Activated CD4-positive, alpha-beta memory T cell treated with anti-CD3 and anti-CD28 coated beads, Interleukin-2, amount 10 ng/mL, durations not matched to agents 7 days and 5 days (primary cell): ENCODE data around the gene LSS. TPM values are rescaled to one million over a fixed set of nuclear protein-coding genes. Genes with fewer than 3 reads are reported as not detected.
"Not testable (repeated sequence)": the region's sequence is repeated elsewhere in the genome, so short reads cannot be mapped to it uniquely, and the experiment has no call there.

Source experiments
- CTCF ChIA-PET: fragments of 350-600 bp; sonication (Branson Sonifier 250); formaldehyde crosslinking; loops from one replicate; lab custom pipeline; 2021; ENCODE audit warnings: antibody characterized with exemption, inconsistent platforms; lab: Charles Lee
- POLR2A ChIA-PET: fragments of 350-600 bp; sonication (Branson Sonifier 250); formaldehyde crosslinking; loops from one replicate; lab custom pipeline; 2021; ENCODE audit warnings: antibody characterized with exemption; lab: Charles Lee
- DNase-seq: peaks from one replicate; pipeline ENCODE4 v3.0.0-alpha.2; 2020
- H3K27ac Mint-ChIP-seq: one replicate; pipeline ENCODE4 v1.8.0; 2021; ENCODE audit warnings: mild to moderate bottlenecking, mixed read lengths
- H3K27me3 Mint-ChIP-seq: one replicate; pipeline ENCODE4 v1.8.0; 2021; ENCODE audit warnings: mixed read lengths
- H3K36me3 Mint-ChIP-seq: one replicate; pipeline ENCODE4 v1.8.0; 2021; ENCODE audit warnings: low read depth, mixed read lengths
- H3K4me1 Mint-ChIP-seq: one replicate; pipeline ENCODE4 v1.8.0; 2021; ENCODE audit warnings: mixed read lengths
- H3K4me3 Mint-ChIP-seq: one replicate; pipeline ENCODE4 v1.8.0; 2021; ENCODE audit warnings: mild to moderate bottlenecking, mixed read lengths
- H3K9me3 Mint-ChIP-seq: one replicate; pipeline ENCODE4 v1.8.0; 2021; ENCODE audit warnings: mixed read lengths
- total RNA-seq, 2 experiments: library from RNA; stranded (reverse); gene quantifications; one replicate each; pipeline ENCODE4 v1.2.3, GENCODE V29; 2021

The LSS gene
- total RNA-seq, 2 experiments from 2014 or later = 54.7 to 56.1 TPM

DNA sequence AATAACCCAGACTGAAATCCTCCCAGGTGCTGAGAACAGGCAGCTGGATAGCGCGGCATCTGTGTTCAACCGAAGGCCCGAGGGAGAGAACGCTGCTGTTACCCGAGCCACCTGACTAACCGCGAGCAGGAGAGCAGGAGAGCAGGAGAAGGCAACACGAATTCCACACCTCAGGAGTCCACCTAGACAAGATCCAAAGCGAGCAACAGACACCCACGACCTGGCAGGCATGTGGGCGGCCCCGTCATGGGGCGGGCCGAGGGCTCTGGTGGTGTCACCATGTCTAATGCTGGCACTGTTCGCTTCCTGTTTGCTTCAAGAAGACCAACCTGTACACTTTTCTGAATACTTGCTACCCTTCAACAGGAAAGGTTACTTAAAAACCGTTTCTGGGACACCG lies 23.4 kb downstream of the LSS start:
- H3K4me1 Mint-ChIP-seq = no peaks in the 10 kb centered on the region
- H3K27me3 Mint-ChIP-seq = no peaks in the 10 kb centered on the region
- CTCF ChIA-PET = no interaction called here
- H3K27ac Mint-ChIP-seq = no peak overlapping the region
- POLR2A ChIA-PET = no interaction called here
- no peak overlapping the region for H3K4me3 Mint-ChIP-seq
- no peak for DNase-seq
- peaks cover 19% of the 10 kb centered on the region for H3K36me3 Mint-ChIP-seq
- H3K9me3 Mint-ChIP-seq = no peaks in the 10 kb centered on the region

DNA sequence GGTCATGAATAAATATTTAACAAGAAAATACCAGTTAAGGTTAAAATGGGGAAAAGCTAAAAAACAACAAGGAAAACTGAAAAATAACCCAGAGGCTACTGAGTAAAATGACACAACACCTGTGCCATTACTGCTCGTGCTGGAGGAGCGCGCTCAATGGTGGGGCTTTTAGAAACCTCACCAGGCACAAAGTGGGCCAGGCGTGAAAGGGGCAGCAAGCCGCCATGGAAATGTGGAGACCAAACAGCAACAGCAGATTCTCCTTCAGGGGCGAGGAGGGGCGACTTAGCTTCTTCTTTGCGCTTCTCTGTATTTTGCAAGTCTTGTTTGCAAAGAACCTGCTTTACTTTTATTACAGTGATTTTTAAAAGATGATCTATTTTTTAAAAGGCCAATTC lies 25.4 kb downstream of the LSS start:
- Mint-ChIP-seq H3K27ac (no peak overlapping the region), H3K27me3 (no peaks in the 10 kb centered on the region), H3K9me3 (no peaks in the 10 kb centered on the region), H3K36me3 (peaks cover 28% of the 10 kb centered on the region), H3K4me1 (no peaks in the 10 kb centered on the region), H3K4me3 (no peak overlapping the region)
- CTCF ChIA-PET = no interaction called here
- no peak for DNase-seq
- POLR2A ChIA-PET = no interaction called here

DNA sequence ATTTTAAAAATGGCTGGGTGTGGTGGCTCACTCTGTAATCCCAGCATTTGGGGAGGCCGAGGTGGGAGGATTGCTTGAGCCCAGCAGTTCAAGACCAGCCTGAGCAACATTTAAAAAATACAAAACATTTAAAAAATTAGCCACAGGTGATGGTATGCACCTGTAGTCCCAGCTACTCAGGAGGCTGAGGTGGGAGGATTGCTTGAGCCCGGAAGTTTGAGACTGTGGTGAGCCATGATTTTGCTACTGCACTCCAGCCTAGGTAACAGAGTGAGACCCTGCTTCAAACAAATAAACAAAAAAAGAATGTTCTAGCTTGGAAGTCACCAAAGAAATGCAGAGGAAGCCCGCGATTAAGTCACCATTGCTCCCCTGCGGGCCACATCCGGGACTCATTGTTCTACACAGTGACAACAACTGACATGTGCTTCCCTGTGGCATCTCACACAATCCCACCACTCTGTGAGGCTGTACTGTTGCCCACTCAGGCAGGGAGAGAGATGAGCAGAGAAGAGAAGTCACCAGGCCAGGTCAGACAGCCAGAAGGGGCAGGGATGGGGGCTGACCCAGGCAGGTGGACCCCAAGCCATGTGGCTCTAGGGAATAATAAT lies 25.9 kb downstream of the LSS start:
- Mint-ChIP-seq H3K4me3 (no peak overlapping the region), H3K36me3 (peaks cover 29% of the 10 kb centered on the region), H3K9me3 (no peaks in the 10 kb centered on the region), H3K27me3 (no peaks in the 10 kb centered on the region), H3K4me1 (no peaks in the 10 kb centered on the region), H3K27ac (no peak overlapping the region)
- ChIA-PET POLR2A (no interaction called here), CTCF (no interaction called here)
- DNase-seq = no peak

DNA sequence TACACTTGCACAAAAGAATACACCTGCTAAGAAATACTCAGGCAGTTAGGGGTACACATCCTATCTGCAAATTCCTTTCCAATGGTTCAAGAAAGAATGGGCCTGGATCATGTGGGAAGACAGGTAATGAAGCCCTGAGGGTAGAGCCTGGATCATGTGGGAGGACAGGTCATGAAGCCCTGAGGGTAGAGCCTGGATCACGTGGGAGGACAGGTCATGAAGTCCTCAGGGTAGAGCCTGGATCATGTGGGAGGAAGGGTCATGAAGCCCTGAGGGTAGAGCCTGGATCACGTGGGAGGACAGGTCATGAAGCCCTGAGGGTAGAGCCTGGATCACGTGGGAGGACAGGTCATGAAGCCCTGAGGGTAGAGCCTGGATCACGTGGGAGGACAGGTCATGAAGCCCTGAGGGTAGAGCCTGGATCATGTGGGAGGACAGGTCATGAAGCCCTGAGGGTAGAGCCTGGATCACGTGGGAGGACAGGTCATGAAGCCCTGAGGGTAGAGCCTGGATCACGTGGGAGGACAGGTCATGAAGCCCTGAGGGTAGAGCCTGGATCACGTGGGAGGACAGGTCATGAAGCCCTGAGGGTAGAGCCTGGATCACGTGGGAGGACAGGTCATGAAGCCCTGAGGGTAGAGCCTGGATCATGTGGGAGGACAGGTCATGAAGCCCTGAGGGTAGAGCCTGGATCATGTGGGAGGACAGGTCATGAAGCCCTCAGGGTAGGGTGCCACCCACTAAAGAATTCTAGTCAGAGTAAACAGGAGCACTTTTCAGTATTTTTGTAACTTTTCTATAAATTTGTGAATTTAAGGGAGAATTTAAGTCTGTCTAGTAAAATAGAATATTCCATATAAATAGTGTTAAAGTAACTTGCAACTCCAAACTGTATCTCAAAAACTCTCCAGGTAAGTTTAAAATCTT lies 27.4 kb downstream of the LSS start:
- H3K36me3 Mint-ChIP-seq = peaks cover 32% of the 10 kb centered on the region
- H3K27ac Mint-ChIP-seq, DNase-seq, H3K4me1 Mint-ChIP-seq, H3K4me3 Mint-ChIP-seq, CTCF ChIA-PET, POLR2A ChIA-PET, H3K9me3 Mint-ChIP-seq, H3K27me3 Mint-ChIP-seq: not testable (repeated sequence)

DNA sequence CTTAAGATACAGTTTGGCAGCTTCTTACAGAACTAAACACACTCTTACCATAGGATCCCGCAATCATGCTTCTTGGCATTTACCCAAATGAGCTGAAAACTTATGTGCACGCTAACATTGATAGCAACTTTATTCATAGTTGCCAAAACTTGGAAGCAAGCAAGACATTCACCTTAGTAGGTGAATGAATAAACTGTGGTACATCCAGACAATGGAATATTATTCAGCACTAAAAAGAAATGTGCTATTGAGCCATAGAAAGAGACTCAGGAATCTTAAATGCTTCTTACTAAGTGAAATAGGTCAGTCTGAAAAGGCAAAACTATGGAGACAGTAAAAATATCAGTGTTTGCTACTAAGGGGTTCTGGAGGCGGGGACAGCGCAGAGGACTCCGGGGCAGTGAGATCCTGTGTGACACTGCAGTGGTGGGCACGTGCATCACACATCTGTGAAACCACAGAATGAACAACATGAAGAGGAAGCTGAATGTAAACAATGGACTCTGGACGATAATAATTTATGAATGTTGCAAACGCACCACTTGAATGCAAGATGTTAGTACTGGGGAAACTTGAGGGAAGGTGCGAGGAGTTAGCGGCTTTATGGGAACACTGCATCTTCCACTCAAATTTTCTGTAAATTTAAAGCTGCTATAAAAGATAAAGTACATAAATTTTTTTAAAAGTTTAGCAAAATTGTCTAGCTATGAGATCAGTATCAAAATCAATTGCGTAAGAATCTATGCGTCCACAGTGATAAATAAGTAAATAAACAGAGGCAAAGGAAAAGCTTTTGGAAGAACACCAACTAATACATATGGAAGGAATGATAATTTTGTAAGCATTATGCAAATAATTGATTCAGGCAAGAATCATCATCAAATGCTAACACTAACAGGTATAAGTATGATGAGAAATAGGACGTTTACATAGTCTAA lies 28.9 kb downstream of the LSS start:
- CTCF ChIA-PET = no interaction called here
- peaks cover 31% of the 10 kb centered on the region for H3K36me3 Mint-ChIP-seq

DNA sequence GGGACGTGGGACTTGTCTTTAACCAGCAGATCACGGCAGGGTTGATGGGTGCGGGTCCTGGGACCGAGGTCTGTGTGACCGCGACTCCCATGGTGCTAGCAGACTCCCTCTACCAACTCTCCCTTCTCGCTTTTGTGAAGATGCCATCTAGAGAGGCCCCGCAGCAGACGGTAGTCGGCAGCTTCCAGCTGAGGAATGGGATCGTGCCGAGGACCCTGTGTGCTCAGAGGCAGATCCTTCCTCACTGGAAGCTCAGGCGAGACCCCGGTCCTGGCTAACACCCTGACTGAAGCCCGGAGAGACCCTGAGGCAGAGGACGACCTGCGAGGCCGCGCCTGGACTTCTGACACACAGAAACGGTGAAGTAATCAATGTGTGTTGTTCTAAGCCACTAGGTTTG lies 31.8 kb downstream of the LSS start:
- peaks cover 4% of the 10 kb centered on the region for H3K9me3 Mint-ChIP-seq
- H3K4me1 Mint-ChIP-seq = no peaks in the 10 kb centered on the region
- no peak overlapping the region for H3K4me3 Mint-ChIP-seq
- H3K36me3 Mint-ChIP-seq = peaks cover 42% of the 10 kb centered on the region
- ChIA-PET POLR2A (no interaction called here), CTCF (no interaction called here)
- H3K27me3 Mint-ChIP-seq = no peaks in the 10 kb centered on the region
- DNase-seq = peak; percentile 7
- H3K27ac Mint-ChIP-seq = no peak overlapping the region

More for the DNA sequence above, 28.9 kb downstream of the LSS start:
- DNase-seq = no peak
- POLR2A ChIA-PET = no interaction called here
- Mint-ChIP-seq H3K4me1 (no peaks in the 10 kb centered on the region), H3K4me3 (no peak overlapping the region), H3K9me3 (no peaks in the 10 kb centered on the region), H3K27ac (no peak overlapping the region), H3K27me3 (no peaks in the 10 kb centered on the region)

DNA sequence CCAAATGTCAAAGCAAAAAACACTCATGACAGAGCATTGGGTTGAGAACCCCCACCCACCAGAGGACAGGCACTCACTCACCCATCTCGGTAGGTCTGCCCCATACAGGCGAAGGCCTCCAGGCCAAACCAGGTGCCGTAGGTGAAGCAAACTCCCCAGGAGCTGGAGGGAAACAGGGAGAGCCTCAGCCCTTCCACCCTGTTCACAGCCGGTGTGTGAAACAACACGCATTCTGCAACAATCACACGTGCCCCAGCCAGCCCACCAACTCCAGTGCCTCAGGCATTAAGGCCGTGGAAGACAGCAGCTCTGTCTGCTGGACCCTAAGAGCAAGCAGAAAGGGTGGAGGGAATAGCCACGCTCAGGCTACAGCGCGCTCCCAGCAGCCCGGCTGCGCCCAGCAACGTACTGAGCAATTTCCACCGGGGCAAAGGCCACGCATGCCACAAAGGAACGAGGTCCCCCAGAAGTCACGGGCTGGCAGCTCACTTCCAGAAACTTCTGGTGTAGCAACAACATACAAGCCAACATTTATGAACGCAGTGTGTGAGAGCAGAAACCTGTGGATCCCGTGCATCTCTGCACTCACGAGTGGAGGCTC lies 32.9 kb downstream of the LSS start:
- no peaks in the 10 kb centered on the region for H3K27me3 Mint-ChIP-seq
- H3K36me3 Mint-ChIP-seq = peaks cover 40% of the 10 kb centered on the region
- ChIA-PET POLR2A (no interaction called here), CTCF (no interaction called here)
- no peak overlapping the region for H3K27ac Mint-ChIP-seq
- DNase-seq = no peak
- H3K4me3 Mint-ChIP-seq = no peak overlapping the region
- H3K9me3 Mint-ChIP-seq = peaks cover 4% of the 10 kb centered on the region
- H3K4me1 Mint-ChIP-seq = no peaks in the 10 kb centered on the region

DNA sequence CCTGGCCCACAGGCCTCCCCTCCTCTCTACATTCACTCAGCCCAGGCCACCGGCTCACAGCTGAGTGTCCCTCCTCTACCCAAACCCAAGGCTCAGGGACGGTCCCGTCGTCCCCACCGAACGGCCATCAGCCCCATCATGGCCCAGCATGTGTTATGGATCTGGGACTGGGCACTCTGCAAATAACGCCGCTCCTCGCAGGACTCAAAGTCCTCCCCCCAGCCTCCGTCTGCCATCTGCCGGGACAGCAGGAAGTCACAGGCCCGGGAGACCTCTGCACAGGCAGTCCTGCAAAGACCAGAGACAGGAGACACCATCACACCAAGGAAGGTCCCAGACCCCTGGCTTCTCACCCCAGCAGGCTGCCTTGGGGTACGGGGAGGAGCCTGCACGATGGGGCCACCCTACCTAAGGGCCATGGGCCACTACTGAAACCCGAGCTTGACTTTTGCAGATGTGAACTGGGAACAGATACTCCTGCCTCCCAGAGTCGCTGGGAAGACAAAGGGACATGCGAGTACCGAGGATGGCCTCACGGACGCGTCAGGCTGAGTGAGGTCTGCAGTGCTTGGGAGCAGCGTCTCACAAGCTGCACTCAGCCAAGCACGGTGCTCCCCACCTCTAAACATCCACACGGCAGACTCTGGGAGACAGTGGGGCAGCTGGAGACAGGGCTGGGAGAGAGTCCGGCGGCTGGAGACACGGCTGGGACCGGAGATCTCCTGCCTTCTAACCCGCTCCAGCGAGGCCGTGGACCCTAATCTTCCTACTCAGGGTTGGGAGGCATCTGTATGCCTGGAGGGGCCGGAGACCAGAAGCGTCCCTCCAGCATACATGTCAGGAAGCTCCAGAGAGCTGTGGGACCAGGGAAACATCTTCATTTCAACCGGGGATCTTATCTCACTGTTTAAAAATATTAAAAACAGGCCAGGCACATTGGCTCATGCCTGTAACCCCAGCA lies 33.9 kb downstream of the LSS start:
- ChIA-PET POLR2A (no interaction called here), CTCF (no interaction called here)
- H3K9me3 Mint-ChIP-seq = peaks cover 4% of the 10 kb centered on the region
- H3K4me3 Mint-ChIP-seq = no peak overlapping the region
- DNase-seq = no peak
- H3K27me3 Mint-ChIP-seq = no peaks in the 10 kb centered on the region
- no peak overlapping the region for H3K27ac Mint-ChIP-seq
- no peaks in the 10 kb centered on the region for H3K4me1 Mint-ChIP-seq
- peaks cover 32% of the 10 kb centered on the region for H3K36me3 Mint-ChIP-seq

DNA sequence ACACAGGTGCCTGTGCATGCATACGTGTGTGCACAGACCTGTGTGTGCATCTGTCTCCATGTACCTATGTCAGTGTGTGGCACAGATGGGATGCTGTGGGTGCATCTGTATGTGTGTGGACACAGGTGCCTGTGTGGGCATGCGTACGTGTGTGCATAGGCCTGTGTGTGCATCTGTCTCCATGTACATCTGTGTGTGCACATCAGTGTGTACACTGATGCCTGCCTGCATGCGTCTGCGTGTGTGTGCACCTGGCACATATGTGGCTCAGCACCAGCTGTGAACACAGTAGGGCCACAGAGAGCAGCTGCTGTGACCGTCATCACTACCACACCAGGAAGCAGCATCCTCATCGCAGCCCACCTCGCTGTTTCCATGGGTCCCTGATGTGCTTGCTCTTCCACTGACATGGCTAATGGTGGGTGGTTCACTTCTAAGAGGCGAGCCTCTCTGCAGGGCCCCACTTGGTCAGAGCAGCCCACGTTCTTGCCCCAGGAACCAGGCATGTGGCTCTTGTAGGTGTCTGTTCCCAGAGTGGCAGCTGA lies 34.7 kb downstream of the LSS start:
- Mint-ChIP-seq H3K9me3 (peaks cover 4% of the 10 kb centered on the region), H3K4me3 (no peak overlapping the region), H3K4me1 (no peaks in the 10 kb centered on the region), H3K27ac (no peak overlapping the region), H3K27me3 (no peaks in the 10 kb centered on the region), H3K36me3 (peaks cover 24% of the 10 kb centered on the region)
- peak; percentile 2 for DNase-seq
- CTCF ChIA-PET = no interaction called here
- POLR2A ChIA-PET = no interaction called here

DNA sequence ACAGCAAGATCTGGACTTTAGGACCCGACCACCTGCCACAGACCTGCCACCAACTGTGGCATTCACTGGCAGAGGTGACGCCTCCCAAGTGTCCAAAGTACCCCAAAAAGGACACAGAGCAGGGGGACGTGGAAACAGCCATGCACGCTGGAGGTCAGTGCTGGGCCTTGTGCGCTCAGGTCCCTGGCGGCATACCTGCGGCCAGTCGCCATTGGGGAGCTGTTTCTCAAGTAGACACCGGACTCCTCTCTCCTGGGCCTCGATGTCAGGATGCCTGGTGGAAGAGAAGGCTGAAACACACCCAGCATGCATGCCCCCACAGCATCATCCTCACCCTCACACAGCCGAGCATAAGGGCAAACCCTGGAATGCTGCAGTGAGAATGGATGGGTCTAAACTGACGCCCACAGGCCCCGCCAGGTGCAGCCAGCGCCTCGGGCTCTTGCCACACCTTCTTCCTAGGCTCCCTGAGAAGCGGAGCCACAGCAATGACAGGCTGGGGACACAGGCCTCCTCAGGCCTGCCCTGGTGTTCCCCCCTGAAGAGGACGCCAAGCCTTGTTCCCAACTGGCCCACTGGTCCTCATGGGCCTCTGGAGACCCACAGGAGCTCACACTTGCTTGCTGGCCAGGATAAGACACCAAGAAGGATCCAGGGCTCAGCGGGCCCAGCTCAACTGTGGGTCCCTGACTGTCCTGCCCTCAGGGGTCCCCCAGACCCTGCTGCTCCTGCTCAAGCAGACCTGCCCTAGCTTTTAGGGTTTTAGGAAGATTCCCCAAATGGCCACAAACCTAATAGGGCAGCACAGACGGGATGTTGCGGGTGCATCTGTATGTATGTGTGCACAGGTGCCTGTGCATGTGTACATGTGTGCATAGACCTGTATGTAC lies 36.6 kb downstream of the LSS start:
- peaks cover 20% of the 10 kb centered on the region for H3K36me3 Mint-ChIP-seq
- no peak overlapping the region for H3K4me3 Mint-ChIP-seq
- no peak for DNase-seq
- H3K27me3 Mint-ChIP-seq = no peaks in the 10 kb centered on the region
- H3K9me3 Mint-ChIP-seq = peaks cover 4% of the 10 kb centered on the region
- H3K4me1 Mint-ChIP-seq = no peaks in the 10 kb centered on the region
- POLR2A ChIA-PET = no interaction called here
- no peak overlapping the region for H3K27ac Mint-ChIP-seq
- CTCF ChIA-PET = no interaction called here

DNA sequence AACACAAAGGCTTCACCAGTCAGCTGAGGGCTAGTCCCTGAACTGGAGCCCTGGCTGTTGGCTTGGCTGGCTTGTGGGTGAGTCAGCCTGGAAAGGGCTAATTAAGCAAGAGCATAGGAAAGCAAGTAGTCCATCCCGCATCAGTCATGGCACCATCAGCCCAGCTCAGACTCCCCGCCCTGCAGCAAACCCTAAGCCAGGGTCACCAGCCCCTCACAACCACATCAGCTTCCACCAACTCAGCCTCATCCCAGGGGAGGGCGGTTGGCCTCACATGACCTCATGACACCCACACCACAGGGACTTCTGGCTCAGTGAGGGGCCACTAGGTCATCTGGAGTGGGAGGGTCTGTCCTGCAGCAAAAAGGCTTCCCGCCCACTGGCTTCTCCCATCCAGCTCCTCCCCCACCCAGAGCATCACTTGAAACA lies 37.3 kb downstream of the LSS start:
- POLR2A ChIA-PET = no interaction called here
- H3K27me3 Mint-ChIP-seq = no peaks in the 10 kb centered on the region
- peaks cover 4% of the 10 kb centered on the region for H3K9me3 Mint-ChIP-seq
- peaks cover 18% of the 10 kb centered on the region for H3K36me3 Mint-ChIP-seq
- DNase-seq = no peak
- H3K4me1 Mint-ChIP-seq = no peaks in the 10 kb centered on the region
- no peak overlapping the region for H3K27ac Mint-ChIP-seq
- H3K4me3 Mint-ChIP-seq = no peak overlapping the region
- CTCF ChIA-PET = no interaction called here
